ENCODE results near the gene AVPI1. TPM values are rescaled to one million over a fixed set of nuclear protein-coding genes. Genes with fewer than 3 reads are reported as not detected.

The AVPI1 gene
- total RNA-seq, 1 donor from 2014 or later = 5.6 TPM

DNA sequence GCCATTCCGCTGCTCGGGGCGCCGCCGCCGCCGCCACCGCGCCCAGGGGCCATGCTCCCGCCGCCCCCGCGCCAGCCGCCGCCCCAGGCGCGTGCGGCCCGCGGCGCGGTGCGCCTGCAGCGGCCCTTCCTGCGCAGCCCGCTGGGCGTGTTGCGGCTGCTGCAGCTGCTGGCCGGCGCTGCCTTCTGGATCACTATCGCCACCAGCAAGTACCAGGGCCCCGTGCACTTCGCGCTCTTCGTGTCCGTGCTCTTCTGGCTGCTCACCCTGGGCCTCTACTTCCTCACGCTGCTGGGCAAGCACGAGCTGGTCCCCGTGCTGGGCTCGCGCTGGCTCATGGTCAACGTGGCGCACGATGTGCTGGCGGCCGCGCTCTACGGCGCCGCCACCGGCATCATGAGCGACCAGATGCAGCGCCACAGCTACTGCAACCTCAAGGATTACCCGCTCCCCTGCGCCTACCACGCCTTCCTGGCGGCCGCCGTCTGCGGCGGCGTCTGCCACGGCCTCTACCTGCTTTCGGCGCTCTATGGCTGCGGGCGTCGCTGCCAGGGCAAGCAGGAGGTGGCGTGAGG, 26.9 kb upstream of the AVPI1 start:
- H3K4me2 ChIP-seq (ENCODE audit: low read length) = peak overlapping the region; percentile 97
- Mint-ChIP-seq H3K4me1 (ENCODE audit: low read depth, unreplicated experiment) (peaks cover 33% of the 10 kb centered on the region), H3K27me3 (ENCODE audit: low read depth, unreplicated experiment) (no peaks in the 10 kb centered on the region), H3K36me3 (ENCODE audit: low read depth, unreplicated experiment) (peaks cover 23% of the 10 kb centered on the region), H3K27ac (ENCODE audit: unreplicated experiment) (peak overlapping the region; percentile 96), H3K4me3 (ENCODE audit: unreplicated experiment) (peak overlapping the region; percentile 98), H3K9me3 (ENCODE audit: unreplicated experiment) (peaks cover 1% of the 10 kb centered on the region)
- H3K27ac ChIP-seq (ENCODE audit: low read depth, low read length) = peak overlapping the region; percentile 85
- no peaks in the 10 kb centered on the region for H3K9me3 ChIP-seq (ENCODE audit: insufficient read depth, low read depth, low read length)
- DNase-seq (ENCODE audit: low read depth) (peak; percentile 61), FAIRE-seq (no peak)
- TF ChIP-seq EZH2 (IDR thresholded peaks at IDR 0.05; ENCODE audit: insufficient read depth, low read length) = no peak
- TF ChIP-seq, protein P1, sequence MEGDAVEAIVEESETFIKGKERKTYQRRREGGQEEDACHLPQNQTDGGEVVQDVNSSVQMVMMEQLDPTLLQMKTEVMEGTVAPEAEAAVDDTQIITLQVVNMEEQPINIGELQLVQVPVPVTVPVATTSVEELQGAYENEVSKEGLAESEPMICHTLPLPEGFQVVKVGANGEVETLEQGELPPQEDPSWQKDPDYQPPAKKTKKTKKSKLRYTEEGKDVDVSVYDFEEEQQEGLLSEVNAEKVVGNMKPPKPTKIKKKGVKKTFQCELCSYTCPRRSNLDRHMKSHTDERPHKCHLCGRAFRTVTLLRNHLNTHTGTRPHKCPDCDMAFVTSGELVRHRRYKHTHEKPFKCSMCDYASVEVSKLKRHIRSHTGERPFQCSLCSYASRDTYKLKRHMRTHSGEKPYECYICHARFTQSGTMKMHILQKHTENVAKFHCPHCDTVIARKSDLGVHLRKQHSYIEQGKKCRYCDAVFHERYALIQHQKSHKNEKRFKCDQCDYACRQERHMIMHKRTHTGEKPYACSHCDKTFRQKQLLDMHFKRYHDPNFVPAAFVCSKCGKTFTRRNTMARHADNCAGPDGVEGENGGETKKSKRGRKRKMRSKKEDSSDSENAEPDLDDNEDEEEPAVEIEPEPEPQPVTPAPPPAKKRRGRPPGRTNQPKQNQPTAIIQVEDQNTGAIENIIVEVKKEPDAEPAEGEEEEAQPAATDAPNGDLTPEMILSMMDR (IDR thresholded peaks at IDR 0.05; ENCODE audit: insufficient read depth, low read depth, low read length) = no peak
- peaks cover 35% of the 10 kb centered on the region for H3K4me1 ChIP-seq (ENCODE audit: insufficient read depth, low read length)
- peaks cover 41% of the 10 kb centered on the region for H4K20me1 ChIP-seq (ENCODE audit: insufficient read depth, low read length)
- no peaks in the 10 kb centered on the region for H3K27me3 ChIP-seq (ENCODE audit: insufficient read depth, low read length)
- H3K79me2 ChIP-seq (ENCODE audit: insufficient read depth, low read length) = peaks cover 55% of the 10 kb centered on the region
- H3K4me3 ChIP-seq (ENCODE audit: insufficient read depth, low read depth, low read length) = peak overlapping the region; percentile 83
- H2AFZ ChIP-seq (ENCODE audit: low read depth, low read length) = peak overlapping the region; percentile 82
- peaks cover 10% of the 10 kb centered on the region for H3K36me3 ChIP-seq (ENCODE audit: insufficient read depth, low read length)
- H3K9ac ChIP-seq (ENCODE audit: low read length) = peak overlapping the region; percentile 92

DNA sequence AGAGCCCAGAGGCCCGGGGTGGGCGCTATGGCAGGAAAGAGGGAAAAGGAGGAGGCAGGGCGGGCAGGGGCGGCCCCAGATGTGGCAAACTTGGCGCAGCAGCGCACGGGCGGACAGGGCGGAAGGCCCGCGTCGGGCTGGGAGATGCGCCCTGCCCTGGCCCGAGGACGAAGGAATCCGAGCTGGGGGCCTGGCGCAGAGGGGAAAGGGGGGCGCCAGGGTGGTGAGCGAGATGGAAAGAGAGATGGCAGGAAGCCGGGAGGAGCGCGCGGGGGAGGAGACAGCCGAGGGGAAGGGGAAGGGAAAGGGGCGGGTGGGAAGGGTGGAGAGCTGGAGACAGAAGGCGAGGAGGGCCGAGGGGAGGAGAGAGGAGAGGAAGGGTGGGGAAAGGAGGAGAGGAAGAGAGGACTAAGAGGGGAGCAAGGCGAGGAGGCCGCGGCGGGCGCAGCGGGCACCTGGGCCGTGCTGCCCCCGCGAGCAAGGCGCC, 26.3 kb upstream of the AVPI1 start, which contains the start of gene MARVELD1:
Gene MARVELD1 (plus strand): TSS at position 392 of the 487 bp plus-strand sequence. CDS start 147 bp downstream, outside the sequence.
- H3K9ac ChIP-seq (ENCODE audit: low read length) = peak within 1 kb of the TSS; percentile 92
- H3K27ac Mint-ChIP-seq (ENCODE audit: unreplicated experiment) = peak within 1 kb of the TSS; percentile 96
- H3K79me2 ChIP-seq (ENCODE audit: insufficient read depth, low read length) = peaks cover 54% of the 10 kb centered on the region
- DNase-seq (ENCODE audit: low read depth) = peak; percentile 73
- peak within 1 kb of the TSS; percentile 83 for H3K4me3 ChIP-seq (ENCODE audit: insufficient read depth, low read depth, low read length)
- peaks cover 35% of the 10 kb centered on the region for H4K20me1 ChIP-seq (ENCODE audit: insufficient read depth, low read length)
- no peaks in the 10 kb centered on the region for H3K9me3 ChIP-seq (ENCODE audit: insufficient read depth, low read depth, low read length)
- H3K36me3 ChIP-seq (ENCODE audit: insufficient read depth, low read length) = peaks cover 6% of the 10 kb centered on the region
- H3K4me1 ChIP-seq (ENCODE audit: insufficient read depth, low read length) = peaks cover 35% of the 10 kb centered on the region
- peak within 1 kb of the TSS; percentile 98 for H3K4me3 Mint-ChIP-seq (ENCODE audit: unreplicated experiment)
- H3K9me3 Mint-ChIP-seq (ENCODE audit: unreplicated experiment) = peaks cover 1% of the 10 kb centered on the region
- peaks cover 30% of the 10 kb centered on the region for H3K4me1 Mint-ChIP-seq (ENCODE audit: low read depth, unreplicated experiment)
- no peak for TF ChIP-seq EZH2 (IDR thresholded peaks at IDR 0.05; ENCODE audit: insufficient read depth, low read length)
- TF ChIP-seq, protein P1 (IDR thresholded peaks at IDR 0.05; ENCODE audit: insufficient read depth, low read depth, low read length) = no peak
- peak within 1 kb of the TSS; percentile 85 for H3K27ac ChIP-seq (ENCODE audit: low read depth, low read length)
- H3K4me2 ChIP-seq (ENCODE audit: low read length) = peak within 1 kb of the TSS; percentile 97
- no peaks in the 10 kb centered on the region for H3K27me3 Mint-ChIP-seq (ENCODE audit: low read depth, unreplicated experiment)
- H3K36me3 Mint-ChIP-seq (ENCODE audit: low read depth, unreplicated experiment) = peaks cover 18% of the 10 kb centered on the region
- peak within 1 kb of the TSS; percentile 82 for H2AFZ ChIP-seq (ENCODE audit: low read depth, low read length)
- no peaks in the 10 kb centered on the region for H3K27me3 ChIP-seq (ENCODE audit: insufficient read depth, low read length)
- no peak for FAIRE-seq

All from astrocyte (in vitro differentiated cells and primary cell).